ENCODE measurements around the gene BSN.

DNA sequence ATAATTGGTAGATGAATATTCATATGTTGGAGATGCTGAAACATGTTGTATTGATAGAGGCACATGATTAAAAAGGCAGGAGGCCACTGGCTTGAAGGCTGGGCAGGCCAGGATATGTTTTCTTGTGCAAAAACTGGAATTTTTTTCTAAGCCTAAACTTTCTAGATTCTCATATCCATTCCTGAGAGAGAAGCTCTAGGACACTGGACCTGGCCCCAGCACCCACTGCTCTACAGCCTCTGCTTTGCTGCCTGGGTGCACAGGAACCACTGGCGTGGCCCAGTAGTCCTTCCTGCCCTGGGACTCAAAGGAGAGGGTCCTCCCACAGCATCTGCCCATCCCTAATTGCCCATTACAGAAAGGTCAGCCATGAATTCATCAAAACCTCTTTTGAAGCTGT lies 61.8 kb downstream of the BSN start:
- TF ChIP-seq POLR2A (IDR thresholded peaks at IDR 0.05) = no peak
- TF ChIP-seq, protein P1, sequence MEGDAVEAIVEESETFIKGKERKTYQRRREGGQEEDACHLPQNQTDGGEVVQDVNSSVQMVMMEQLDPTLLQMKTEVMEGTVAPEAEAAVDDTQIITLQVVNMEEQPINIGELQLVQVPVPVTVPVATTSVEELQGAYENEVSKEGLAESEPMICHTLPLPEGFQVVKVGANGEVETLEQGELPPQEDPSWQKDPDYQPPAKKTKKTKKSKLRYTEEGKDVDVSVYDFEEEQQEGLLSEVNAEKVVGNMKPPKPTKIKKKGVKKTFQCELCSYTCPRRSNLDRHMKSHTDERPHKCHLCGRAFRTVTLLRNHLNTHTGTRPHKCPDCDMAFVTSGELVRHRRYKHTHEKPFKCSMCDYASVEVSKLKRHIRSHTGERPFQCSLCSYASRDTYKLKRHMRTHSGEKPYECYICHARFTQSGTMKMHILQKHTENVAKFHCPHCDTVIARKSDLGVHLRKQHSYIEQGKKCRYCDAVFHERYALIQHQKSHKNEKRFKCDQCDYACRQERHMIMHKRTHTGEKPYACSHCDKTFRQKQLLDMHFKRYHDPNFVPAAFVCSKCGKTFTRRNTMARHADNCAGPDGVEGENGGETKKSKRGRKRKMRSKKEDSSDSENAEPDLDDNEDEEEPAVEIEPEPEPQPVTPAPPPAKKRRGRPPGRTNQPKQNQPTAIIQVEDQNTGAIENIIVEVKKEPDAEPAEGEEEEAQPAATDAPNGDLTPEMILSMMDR (IDR thresholded peaks at IDR 0.05) = no peak

All from right lobe of liver (tissue), 4 donors.